ENCODE results near the gene PTPRN2.

PTPRN2 gene

GRCh38 chr7:157612009-157612663, 975.5 kb downstream of the PTPRN2 start:
- DNase-seq, result no peak

GRCh38 chr7:157611341-157611740, 976.3 kb downstream of the PTPRN2 start:
- DNase-seq, result no peak

- no peak for DNase-seq
Measured at GRCh38 chr7:157610671-157611295, 976.8 kb downstream of the PTPRN2 start.

- DNase-seq, result no peak
Measured at GRCh38 chr7:157609932-157610640, 977.5 kb downstream of the PTPRN2 start.

GRCh38 chr7:157609516-157609915, 978.1 kb downstream of the PTPRN2 start:
- no peak for DNase-seq

- no peak for DNase-seq
Measured at GRCh38 chr7:157607218-157607617, 980.4 kb downstream of the PTPRN2 start.

GRCh38 chr7:157606140-157606539, 981.5 kb downstream of the PTPRN2 start:
- no peak for DNase-seq

- DNase-seq, result no peak
Measured at GRCh38 chr7:157605638-157606037, 982.0 kb downstream of the PTPRN2 start.

GRCh38 chr7:157604661-157605381, 982.8 kb downstream of the PTPRN2 start:
- no peak for DNase-seq

- DNase-seq, result no peak
Measured at GRCh38 chr7:157603716-157604115, 983.9 kb downstream of the PTPRN2 start.

GRCh38 chr7:157603005-157603404, 984.6 kb downstream of the PTPRN2 start:
- no peak for DNase-seq

GRCh38 chr7:157602581-157602980, 985.0 kb downstream of the PTPRN2 start:
- DNase-seq, result no peak

- DNase-seq, result no peak
Measured at GRCh38 chr7:157602156-157602555, 985.5 kb downstream of the PTPRN2 start.

- DNase-seq, result no peak
Measured at GRCh38 chr7:157601530-157601929, 986.1 kb downstream of the PTPRN2 start.

GRCh38 chr7:157599491-157599890, 988.1 kb downstream of the PTPRN2 start:
- no peak for DNase-seq

- DNase-seq, result no peak
Measured at GRCh38 chr7:157597562-157597961, 990.1 kb downstream of the PTPRN2 start.

GRCh38 chr7:157596881-157597280, 990.7 kb downstream of the PTPRN2 start:
- DNase-seq, result no peak

GRCh38 chr7:157596471-157596870, 991.2 kb downstream of the PTPRN2 start:
- no peak for DNase-seq

GRCh38 chr7:157596026-157596425, 991.6 kb downstream of the PTPRN2 start:
- DNase-seq, result no peak

GRCh38 chr7:157595086-157595855, 992.4 kb downstream of the PTPRN2 start:
- DNase-seq, result no peak

GRCh38 chr7:157594306-157594705, 993.3 kb downstream of the PTPRN2 start:
- no peak for DNase-seq

- no peak for DNase-seq
Measured at GRCh38 chr7:157593541-157593940, 994.1 kb downstream of the PTPRN2 start.

Data from NCI-H2171 (cell line).